GM23338 (cell line): Measurements from ENCODE around the gene COPB1. TPM values are rescaled to one million over a fixed set of nuclear protein-coding genes. Genes with fewer than 3 reads are reported as not detected.

Source experiments
- ATAC-seq: fragments of 200-7000 bp; cut with Tn5 transposase; 3 replicates; pipeline ENCODE4 v1.9.1; 2020
- DNase-seq: peaks from one replicate; pipeline ENCODE4 v3.0.0-alpha.2; 2015; ENCODE audit warnings: low spot score
- H2AFZ ChIP-seq: fragments of 200-600 bp; sonication (generic); 2 replicates; pipeline ENCODE4 v1.8.0; 2016; ENCODE audit warnings: antibody characterized with exemption, mild to moderate bottlenecking, moderate library complexity
- H3F3A ChIP-seq: fragments of 200-600 bp; sonication (generic); replicated peaks from 2 replicates; pipeline ENCODE4 v1.8.0; 2017; ENCODE audit warnings: antibody characterized with exemption, mixed run types, low read depth
- H3K27ac ChIP-seq: fragments of 200-600 bp; sonication (generic); 2 replicates; pipeline ENCODE4 v1.6.1; 2016; ENCODE audit warnings: low read depth
- H3K27me3 ChIP-seq: fragments of 200-600 bp; sonication (generic); 2 replicates; pipeline ENCODE4 v1.8.0; 2016; ENCODE audit warnings: mild to moderate bottlenecking, mixed run types, moderate library complexity; ENCODE audit not compliant: insufficient read depth
- H3K36me3 ChIP-seq: fragments of 200-600 bp; sonication (generic); 2 replicates; pipeline ENCODE4 v1.8.0; 2016; ENCODE audit warnings: mild to moderate bottlenecking; ENCODE audit not compliant: insufficient read depth
- H3K4me1 ChIP-seq: fragments of 200-600 bp; sonication (generic); 2 replicates; pipeline ENCODE4 v1.8.0; 2016; ENCODE audit warnings: mild to moderate bottlenecking, moderate library complexity; ENCODE audit not compliant: insufficient read depth
- H3K4me2 ChIP-seq: fragments of 200-600 bp; sonication (generic); 2 replicates; pipeline ENCODE4 v1.7.1; 2017; ENCODE audit warnings: mixed run types
- H3K4me3 ChIP-seq: fragments of 200-600 bp; sonication (generic); 2 replicates; pipeline ENCODE4 v1.6.1; 2016; ENCODE audit warnings: mixed run types
- H3K79me2 ChIP-seq: fragments of 200-600 bp; sonication (generic); replicated peaks from 2 replicates; pipeline ENCODE4 v1.8.0; 2017; ENCODE audit warnings: mild to moderate bottlenecking; ENCODE audit not compliant: insufficient read depth
- H3K9me2 ChIP-seq: fragments of 200-600 bp; sonication (generic); 2 replicates; pipeline ENCODE4 v1.8.0; 2017; ENCODE audit not compliant: insufficient read depth
- H4K20me1 ChIP-seq: fragments of 200-600 bp; sonication (generic); replicated peaks from 2 replicates; pipeline ENCODE4 v1.8.0; 2017; ENCODE audit warnings: mild to moderate bottlenecking; ENCODE audit not compliant: insufficient read depth
- H3K27ac Mint-ChIP-seq: 2 replicates; pipeline ENCODE4 v1.8.0; 2020; ENCODE audit warnings: inconsistent platforms, mild to moderate bottlenecking, moderate library complexity, mixed read lengths
- H3K27me3 Mint-ChIP-seq: 3 replicates; pipeline ENCODE4 v1.8.0; 2022; ENCODE audit warnings: low read depth, mild to moderate bottlenecking, moderate library complexity, mixed read lengths, inconsistent platforms; ENCODE audit not compliant: insufficient read depth, poor library complexity
- H3K36me3 Mint-ChIP-seq: 3 replicates; pipeline ENCODE4 v1.8.0; 2021; ENCODE audit warnings: low read depth, mild to moderate bottlenecking, inconsistent platforms, moderate library complexity, mixed read lengths
- H3K4me1 Mint-ChIP-seq: 3 replicates; pipeline ENCODE4 v1.8.0; 2020; ENCODE audit warnings: mild to moderate bottlenecking, inconsistent platforms, mixed read lengths
- H3K4me3 Mint-ChIP-seq: 3 replicates; pipeline ENCODE4 v1.8.0; 2021; ENCODE audit warnings: moderate library complexity, mild to moderate bottlenecking, inconsistent platforms, mixed read lengths
- H3K9me3 Mint-ChIP-seq: 3 replicates; pipeline ENCODE4 v1.8.0; 2020; ENCODE audit warnings: moderate library complexity, mild to moderate bottlenecking, inconsistent platforms, mixed read lengths
- CTCF ChIP-seq, 2 experiments: fragments of 200-600 bp in 1 of 2; sonication (generic) in 1 of 2; conservative IDR thresholded peaks; 2 replicates each; pipeline versions ENCODE4 v1.5.1 to v1.6.1; 2016 to 2017; ENCODE audit warnings: antibody characterized with exemption in 2 of 2, low read depth in 2 of 2, mild to moderate bottlenecking in 2 of 2, moderate library complexity in 1 of 2
- EZH2 ChIP-seq: fragments of 200-600 bp; sonication (generic); IDR thresholded peaks from one replicate; pipeline ENCODE4 v1.8.0; 2017; ENCODE audit warnings: antibody characterized with exemption, mild to moderate bottlenecking, low read depth; ENCODE audit not compliant: unreplicated experiment
- EZH2phosphoT487 ChIP-seq: fragments of 200-600 bp; sonication (generic); IDR thresholded peaks from one replicate; pipeline ENCODE4 v1.8.1; 2018; ENCODE audit warnings: antibody characterized with exemption; ENCODE audit not compliant: unreplicated experiment
- JUNB ChIP-seq: IDR thresholded peaks from one replicate; pipeline ENCODE4 v1.6.1; 2016; ENCODE audit warnings: antibody characterized with exemption; ENCODE audit not compliant: unreplicated experiment
- NANOG ChIP-seq: IDR thresholded peaks from 2 replicates; pipeline ENCODE4 v1.6.1; 2016; ENCODE audit warnings: antibody characterized with exemption, borderline replicate concordance
- POLR2AphosphoS5 ChIP-seq: IDR thresholded peaks from 2 replicates; pipeline ENCODE4 v1.6.1; 2016; ENCODE audit warnings: antibody characterized with exemption, low read depth
- STAT1 ChIP-seq: IDR thresholded peaks from one replicate; pipeline ENCODE4 v1.6.1; 2016; ENCODE audit warnings: antibody characterized with exemption; ENCODE audit not compliant: unreplicated experiment
- ZNF114 ChIP-seq: fragments of 250-450 bp; sonication (Bioruptor Pico); IDR thresholded peaks from 2 replicates; pipeline ENCODE4 v1.5.0; 2020; ENCODE audit warnings: mild to moderate bottlenecking, moderate library complexity
- ZNF331 ChIP-seq: fragments of 250-450 bp; sonication (Bioruptor Pico); IDR thresholded peaks from 2 replicates; pipeline ENCODE4 v1.5.0; 2020; ENCODE audit warnings: low read depth, mild to moderate bottlenecking, moderate library complexity
- ZNF462 ChIP-seq: fragments of 250-450 bp; sonication (Bioruptor Pico); IDR thresholded peaks from 2 replicates; pipeline ENCODE4 v1.5.0; 2020; ENCODE audit warnings: mild to moderate bottlenecking, moderate library complexity
- polyA plus RNA-seq: library from polyadenylated mRNA; unstranded; fragments of >200 nt; fragmentation: Nextera tagmentation; extraction: Ambion mirVana; gene quantifications from 2 replicates; pipeline ENCODE4 v1.2.1, GENCODE V29; 2016
- total RNA-seq: library from RNA; depleted of rRNA; stranded (reverse); fragments of >200 nt; shearing (Covaris generic); gene quantifications from 2 replicates; pipeline ENCODE4 v1.2.3, GENCODE V29; 2014
- TF ChIP-seq, protein P1 (sequence below): IDR thresholded peaks from 2 replicates; pipeline ENCODE4 v1.6.1; 2016; ENCODE audit warnings: antibody characterized with exemption
- TF ChIP-seq, protein P2 (sequence below): IDR thresholded peaks from one replicate; pipeline ENCODE4 v1.6.1; 2018; ENCODE audit warnings: antibody characterized with exemption; ENCODE audit not compliant: unreplicated experiment

Gene COPB1
- total and polyA plus RNA-seq, 2 experiments from 2014 or later = 42.3 to 104 TPM

DNA sequence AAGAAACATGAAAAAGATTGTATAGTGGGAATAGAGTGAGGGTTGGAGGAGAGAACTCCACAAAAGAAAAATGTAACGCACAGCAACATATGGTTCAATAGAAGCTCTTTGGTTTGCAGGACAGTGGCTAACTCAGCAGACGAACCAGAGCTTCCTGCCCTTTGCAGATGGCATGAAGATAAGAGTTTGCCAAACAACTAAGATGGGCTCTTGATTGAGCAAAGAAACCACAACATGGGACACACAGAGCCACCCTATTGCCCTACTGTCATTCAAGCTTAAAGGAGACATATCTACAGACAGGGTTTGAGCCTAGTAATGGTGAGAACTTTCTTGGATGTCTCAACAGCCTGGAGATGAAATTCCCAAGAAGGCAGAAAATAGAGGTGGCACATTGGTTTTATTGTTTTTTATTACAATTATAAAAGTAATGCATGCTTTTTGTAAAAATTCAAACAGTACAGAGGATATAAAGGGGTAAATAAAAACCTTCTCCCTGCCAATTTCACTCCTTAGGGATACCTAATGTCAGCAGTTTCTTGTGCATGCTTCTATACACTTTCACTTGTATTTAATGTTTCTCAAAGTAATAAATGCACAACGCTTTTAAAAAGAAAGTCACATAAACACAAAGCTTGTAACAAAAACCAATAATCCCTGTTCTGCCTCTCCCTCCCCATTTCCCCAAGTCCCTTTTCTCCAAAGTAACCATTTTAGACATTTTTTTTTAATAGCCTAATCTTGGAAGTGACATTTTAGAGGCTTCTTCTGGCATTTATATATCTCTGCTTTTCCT is 63.7 kb downstream of the COPB1 start:
- H3K9me2 ChIP-seq = peaks cover 6% of the 10 kb centered on the region; the same call in 1 of the 2 replicates
- H3K27me3 Mint-ChIP-seq = no peaks in the 10 kb centered on the region

More for the DNA sequence above, 63.7 kb downstream of the COPB1 start:
- H3K36me3 Mint-ChIP-seq = no peaks in the 10 kb centered on the region
- no peaks in the 10 kb centered on the region for H3K79me2 ChIP-seq
- H3K4me1 Mint-ChIP-seq = no peaks in the 10 kb centered on the region
- DNase-seq = no peak
- peak overlapping the region; percentile 63; the same call in 1 of the 2 replicates for H2AFZ ChIP-seq
- H3K27me3 ChIP-seq = no peaks in the 10 kb centered on the region
- H3K4me3 Mint-ChIP-seq = no peak overlapping the region
- H3K4me2 ChIP-seq = no peak overlapping the region
- TF ChIP-seq ZNF462 (no peak), STAT1 (no peak), NANOG (no peak), ZNF331 (no peak), EZH2phosphoT487 (no peak), CTCF (conservative IDR thresholded peaks at IDR 0.05; ENCODE audit: low read depth in 2 of 2) (no peak), ZNF114 (CRISPR knock-in tag) (no peak), POLR2AphosphoS5 (no peak), EZH2 (no peak), JUNB (no peak)
- TF ChIP-seq, protein P1, sequence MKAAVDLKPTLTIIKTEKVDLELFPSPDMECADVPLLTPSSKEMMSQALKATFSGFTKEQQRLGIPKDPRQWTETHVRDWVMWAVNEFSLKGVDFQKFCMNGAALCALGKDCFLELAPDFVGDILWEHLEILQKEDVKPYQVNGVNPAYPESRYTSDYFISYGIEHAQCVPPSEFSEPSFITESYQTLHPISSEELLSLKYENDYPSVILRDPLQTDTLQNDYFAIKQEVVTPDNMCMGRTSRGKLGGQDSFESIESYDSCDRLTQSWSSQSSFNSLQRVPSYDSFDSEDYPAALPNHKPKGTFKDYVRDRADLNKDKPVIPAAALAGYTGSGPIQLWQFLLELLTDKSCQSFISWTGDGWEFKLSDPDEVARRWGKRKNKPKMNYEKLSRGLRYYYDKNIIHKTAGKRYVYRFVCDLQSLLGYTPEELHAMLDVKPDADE = no peak
- TF ChIP-seq, protein P2, sequence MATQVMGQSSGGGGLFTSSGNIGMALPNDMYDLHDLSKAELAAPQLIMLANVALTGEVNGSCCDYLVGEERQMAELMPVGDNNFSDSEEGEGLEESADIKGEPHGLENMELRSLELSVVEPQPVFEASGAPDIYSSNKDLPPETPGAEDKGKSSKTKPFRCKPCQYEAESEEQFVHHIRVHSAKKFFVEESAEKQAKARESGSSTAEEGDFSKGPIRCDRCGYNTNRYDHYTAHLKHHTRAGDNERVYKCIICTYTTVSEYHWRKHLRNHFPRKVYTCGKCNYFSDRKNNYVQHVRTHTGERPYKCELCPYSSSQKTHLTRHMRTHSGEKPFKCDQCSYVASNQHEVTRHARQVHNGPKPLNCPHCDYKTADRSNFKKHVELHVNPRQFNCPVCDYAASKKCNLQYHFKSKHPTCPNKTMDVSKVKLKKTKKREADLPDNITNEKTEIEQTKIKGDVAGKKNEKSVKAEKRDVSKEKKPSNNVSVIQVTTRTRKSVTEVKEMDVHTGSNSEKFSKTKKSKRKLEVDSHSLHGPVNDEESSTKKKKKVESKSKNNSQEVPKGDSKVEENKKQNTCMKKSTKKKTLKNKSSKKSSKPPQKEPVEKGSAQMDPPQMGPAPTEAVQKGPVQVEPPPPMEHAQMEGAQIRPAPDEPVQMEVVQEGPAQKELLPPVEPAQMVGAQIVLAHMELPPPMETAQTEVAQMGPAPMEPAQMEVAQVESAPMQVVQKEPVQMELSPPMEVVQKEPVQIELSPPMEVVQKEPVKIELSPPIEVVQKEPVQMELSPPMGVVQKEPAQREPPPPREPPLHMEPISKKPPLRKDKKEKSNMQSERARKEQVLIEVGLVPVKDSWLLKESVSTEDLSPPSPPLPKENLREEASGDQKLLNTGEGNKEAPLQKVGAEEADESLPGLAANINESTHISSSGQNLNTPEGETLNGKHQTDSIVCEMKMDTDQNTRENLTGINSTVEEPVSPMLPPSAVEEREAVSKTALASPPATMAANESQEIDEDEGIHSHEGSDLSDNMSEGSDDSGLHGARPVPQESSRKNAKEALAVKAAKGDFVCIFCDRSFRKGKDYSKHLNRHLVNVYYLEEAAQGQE = no peak
- no peaks in the 10 kb centered on the region for H4K20me1 ChIP-seq
- no peak for ATAC-seq
- H3K27ac Mint-ChIP-seq = no peak overlapping the region
- H3K27ac ChIP-seq = no peak overlapping the region
- peaks cover 4% of the 10 kb centered on the region; the same call in 1 of the 3 replicates for H3K9me3 Mint-ChIP-seq
- no peaks in the 10 kb centered on the region for H3K36me3 ChIP-seq
- H3K4me1 ChIP-seq = no peaks in the 10 kb centered on the region
- H3K4me3 ChIP-seq = no peak overlapping the region
- H3F3A ChIP-seq = no peaks in the 10 kb centered on the region
